GM20000 (cell line): Measurements from ENCODE around the gene RGS3.

ENCODE experiments used
- DNase-seq: peaks from one replicate; pipeline ENCODE4 v3.0.0; 2012; ENCODE audit warnings: low spot score
- TF ChIP-seq, protein P1 (sequence below): IDR thresholded peaks from 2 replicates; pipeline ENCODE4 v1.5.1; 2012; ENCODE audit warnings: mild to moderate bottlenecking, control low read depth; ENCODE audit errors: extremely low read depth, missing control alignments

The RGS3 gene

DNA sequence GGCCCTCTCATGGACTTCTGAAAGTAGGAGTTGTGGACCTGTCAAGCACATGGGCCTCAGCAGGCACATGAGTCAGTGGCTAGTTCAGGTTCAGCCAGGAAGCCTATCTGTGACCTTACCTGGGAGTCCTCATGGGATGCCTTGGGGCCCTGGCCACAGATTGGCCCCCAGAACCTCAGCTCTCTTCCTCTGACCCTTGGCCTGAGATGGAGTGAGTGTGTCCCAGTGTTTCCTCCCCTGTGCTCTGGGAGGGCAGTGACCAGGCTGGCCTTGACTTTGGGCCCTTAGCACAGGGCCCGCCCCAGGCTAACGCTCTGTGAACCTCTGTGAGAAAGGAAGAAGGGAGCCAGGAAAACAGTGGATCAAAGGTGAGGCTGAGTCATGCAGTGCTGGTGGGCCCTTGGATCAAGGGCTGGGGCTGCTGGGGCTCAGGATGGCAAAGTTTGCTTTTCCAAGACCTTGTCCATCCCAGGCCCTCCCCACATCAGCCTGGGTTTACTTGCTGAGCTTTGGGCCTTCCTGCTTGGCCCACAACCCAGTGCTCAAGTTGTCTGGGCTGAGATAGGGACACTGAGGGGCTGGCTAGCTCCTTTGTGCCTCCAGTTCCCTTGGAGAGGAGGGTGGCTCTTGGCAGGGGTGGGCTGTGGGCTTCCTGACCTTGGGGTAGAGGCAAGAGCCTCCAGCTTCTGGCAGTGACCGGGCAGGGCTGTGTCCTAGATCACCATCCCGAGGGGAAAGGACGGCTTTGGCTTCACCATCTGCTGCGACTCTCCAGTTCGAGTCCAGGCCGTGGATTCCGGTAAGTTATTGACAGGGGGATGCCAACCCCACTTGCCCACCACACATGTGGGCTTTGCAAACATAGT lies 41.4 kb downstream of the RGS3 start:
- DNase-seq, result no peak
- TF ChIP-seq, protein P1, sequence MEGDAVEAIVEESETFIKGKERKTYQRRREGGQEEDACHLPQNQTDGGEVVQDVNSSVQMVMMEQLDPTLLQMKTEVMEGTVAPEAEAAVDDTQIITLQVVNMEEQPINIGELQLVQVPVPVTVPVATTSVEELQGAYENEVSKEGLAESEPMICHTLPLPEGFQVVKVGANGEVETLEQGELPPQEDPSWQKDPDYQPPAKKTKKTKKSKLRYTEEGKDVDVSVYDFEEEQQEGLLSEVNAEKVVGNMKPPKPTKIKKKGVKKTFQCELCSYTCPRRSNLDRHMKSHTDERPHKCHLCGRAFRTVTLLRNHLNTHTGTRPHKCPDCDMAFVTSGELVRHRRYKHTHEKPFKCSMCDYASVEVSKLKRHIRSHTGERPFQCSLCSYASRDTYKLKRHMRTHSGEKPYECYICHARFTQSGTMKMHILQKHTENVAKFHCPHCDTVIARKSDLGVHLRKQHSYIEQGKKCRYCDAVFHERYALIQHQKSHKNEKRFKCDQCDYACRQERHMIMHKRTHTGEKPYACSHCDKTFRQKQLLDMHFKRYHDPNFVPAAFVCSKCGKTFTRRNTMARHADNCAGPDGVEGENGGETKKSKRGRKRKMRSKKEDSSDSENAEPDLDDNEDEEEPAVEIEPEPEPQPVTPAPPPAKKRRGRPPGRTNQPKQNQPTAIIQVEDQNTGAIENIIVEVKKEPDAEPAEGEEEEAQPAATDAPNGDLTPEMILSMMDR, result no peak

DNA sequence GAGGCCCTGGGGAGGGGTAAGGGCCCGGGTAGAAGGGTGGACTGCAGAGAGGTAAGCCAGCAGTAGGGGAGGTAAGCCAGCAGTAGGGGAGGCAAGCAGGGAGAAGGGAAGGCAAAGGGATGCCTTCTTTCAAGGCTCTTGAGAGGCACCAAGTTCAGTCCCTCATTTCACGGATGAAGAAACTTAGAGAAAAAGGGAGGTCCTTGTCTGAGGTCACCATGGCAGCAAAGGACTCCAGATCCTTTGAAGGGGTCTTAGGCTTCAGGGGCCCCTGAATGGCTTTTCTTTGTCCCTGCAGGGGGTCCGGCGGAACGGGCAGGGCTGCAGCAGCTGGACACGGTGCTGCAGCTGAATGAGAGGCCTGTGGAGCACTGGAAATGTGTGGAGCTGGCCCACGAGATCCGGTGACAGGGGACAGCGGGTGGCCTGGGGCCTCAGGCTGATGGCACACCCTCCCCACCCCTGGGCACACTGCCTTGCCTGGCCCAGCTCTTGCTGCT lies 42.6 kb downstream of the RGS3 start:
- TF ChIP-seq, protein P1, result no peak
- DNase-seq, result no peak

DNA sequence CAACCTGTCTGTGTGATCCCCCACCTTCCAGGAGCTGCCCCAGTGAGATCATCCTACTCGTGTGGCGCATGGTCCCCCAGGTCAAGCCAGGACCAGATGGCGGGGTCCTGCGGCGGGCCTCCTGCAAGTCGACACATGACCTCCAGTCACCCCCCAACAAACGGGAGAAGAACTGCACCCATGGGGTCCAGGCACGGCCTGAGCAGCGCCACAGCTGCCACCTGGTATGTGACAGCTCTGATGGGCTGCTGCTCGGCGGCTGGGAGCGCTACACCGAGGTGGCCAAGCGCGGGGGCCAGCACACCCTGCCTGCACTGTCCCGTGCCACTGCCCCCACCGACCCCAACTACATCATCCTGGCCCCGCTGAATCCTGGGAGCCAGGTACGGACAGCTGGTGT lies 43.7 kb downstream of the RGS3 start:
- DNase-seq, result no peak
- TF ChIP-seq, protein P1, result no peak

DNA sequence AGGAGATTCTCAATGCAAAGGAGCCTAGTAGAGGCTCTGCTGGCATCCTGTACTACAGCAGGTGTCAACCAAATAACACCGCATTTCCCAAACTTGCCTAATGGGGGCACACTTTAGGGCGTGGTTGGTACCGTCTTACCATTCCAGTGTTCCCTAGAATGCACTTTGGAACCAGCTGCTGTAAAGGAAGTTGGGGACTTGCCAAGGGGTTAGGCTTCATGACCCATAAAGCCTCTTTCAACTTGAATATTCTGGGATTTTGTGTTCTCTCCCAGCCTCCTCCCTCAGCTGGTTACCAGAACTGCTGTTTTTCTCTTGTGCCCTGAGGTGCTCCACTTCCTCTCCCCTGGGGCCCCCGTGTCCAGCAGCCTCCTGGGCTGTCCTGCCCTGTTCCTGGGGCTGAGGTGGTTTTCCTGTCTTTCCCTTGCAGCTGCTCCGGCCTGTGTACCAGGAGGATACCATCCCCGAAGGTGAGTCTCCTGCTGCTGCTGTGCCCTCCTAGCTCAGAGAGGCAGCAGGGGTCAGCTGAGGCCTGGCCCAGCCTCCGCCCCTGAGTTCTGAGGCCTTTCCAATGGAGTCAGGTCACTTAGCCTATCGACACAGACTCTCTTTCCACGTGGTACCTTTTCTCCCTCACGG lies 44.7 kb downstream of the RGS3 start:
- TF ChIP-seq, protein P1, result peak; percentile 12
- no peak for DNase-seq

DNA sequence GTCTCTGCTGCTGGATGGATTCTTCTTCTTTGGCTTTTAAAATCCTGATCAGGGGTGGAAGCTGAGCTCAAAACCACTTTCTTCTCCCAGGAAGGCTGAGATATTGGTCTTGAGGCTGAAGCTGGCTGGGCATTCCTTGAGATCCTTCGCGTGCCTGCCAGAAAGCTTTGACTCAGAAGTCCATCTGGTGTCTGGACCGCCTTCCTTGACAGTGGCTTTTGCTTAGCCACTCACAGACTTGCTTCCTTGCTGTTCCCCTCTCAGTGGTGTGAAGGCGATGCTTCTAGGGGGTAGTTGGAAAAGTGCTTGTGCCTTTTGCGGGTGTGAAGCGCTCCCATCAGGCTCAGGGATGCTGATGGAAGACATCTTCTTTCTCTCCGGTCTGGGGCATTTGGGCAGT lies 45.9 kb downstream of the RGS3 start:
- TF ChIP-seq, protein P1, result no peak

DNA sequence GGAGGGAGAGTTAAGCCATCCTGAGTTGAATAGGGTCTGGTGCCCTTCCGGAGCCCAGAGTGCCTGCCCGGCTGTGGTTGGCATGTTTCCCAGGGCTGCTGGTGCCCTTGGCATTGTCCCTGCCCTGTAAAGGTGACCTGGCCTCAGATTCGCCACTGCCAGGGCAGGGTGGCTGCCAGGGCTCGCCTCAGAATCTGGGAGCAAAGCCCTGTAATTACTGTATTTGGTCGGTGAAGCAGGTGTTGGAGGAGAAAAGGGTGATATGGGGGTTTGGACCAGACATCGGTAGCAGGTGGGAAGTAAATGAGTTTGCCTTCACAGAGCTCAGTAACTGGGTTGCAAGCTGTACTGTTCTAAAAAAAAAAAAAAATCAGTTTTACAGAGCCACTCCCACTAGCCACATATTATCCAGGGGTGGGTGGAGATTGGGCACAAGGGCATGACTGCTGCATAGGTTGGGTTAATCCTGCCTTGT lies 47.6 kb downstream of the RGS3 start:
- DNase-seq, result no peak
- TF ChIP-seq, protein P1, result no peak

More for the DNA sequence above, 45.9 kb downstream of the RGS3 start:
- no peak for DNase-seq
